Karpas-422 (cell line): Measurements from ENCODE around the gene POFUT2. TPM values are rescaled to one million over a fixed set of nuclear protein-coding genes. Genes with fewer than 3 reads are reported as not detected.

Experiments
- DNase-seq: peaks from one replicate; pipeline ENCODE4 v3.0.0-alpha.2; 2015
- H2AFZ ChIP-seq: fragments of 200-600 bp; sonication (generic); 2 replicates; pipeline ENCODE4 v1.6.1; 2014; ENCODE audit warnings: antibody characterized with exemption, low read length, mixed read lengths
- H3K27ac ChIP-seq: fragments of 200-600 bp; sonication (generic); 2 replicates; pipeline ENCODE4 v1.5.1; 2014; ENCODE audit warnings: mild to moderate bottlenecking, low read length, moderate library complexity
- H3K27me3 ChIP-seq: fragments of 200-600 bp; sonication (generic); 2 replicates; pipeline ENCODE4 v1.6.1; 2014; ENCODE audit warnings: low read length, mixed read lengths
- H3K36me3 ChIP-seq: fragments of 200-600 bp; sonication (generic); 2 replicates; pipeline ENCODE4 v1.6.1; 2014; ENCODE audit warnings: low read length, mixed read lengths; ENCODE audit not compliant: insufficient read depth
- H3K4me1 ChIP-seq: fragments of 200-600 bp; sonication (generic); 2 replicates; pipeline ENCODE4 v1.6.1; 2014; ENCODE audit warnings: mild to moderate bottlenecking, low read length, mixed read lengths
- H3K4me2 ChIP-seq: fragments of 200-600 bp; sonication (generic); 2 replicates; pipeline ENCODE4 v1.6.1; 2014; ENCODE audit warnings: low read length, low read depth, mild to moderate bottlenecking; ENCODE audit not compliant: poor library complexity, severe bottlenecking
- H3K4me3 ChIP-seq: fragments of 200-600 bp; sonication (generic); 2 replicates; pipeline ENCODE4 v1.5.1; 2014; ENCODE audit warnings: mild to moderate bottlenecking, antibody characterized with exemption, low read length, mixed read lengths
- H3K79me2 ChIP-seq: fragments of 200-600 bp; sonication (generic); 2 replicates; pipeline ENCODE4 v1.6.1; 2014; ENCODE audit warnings: mild to moderate bottlenecking, low read length, mixed read lengths
- H3K9ac ChIP-seq: fragments of 200-600 bp; sonication (generic); 2 replicates; pipeline ENCODE4 v1.6.0; 2014; ENCODE audit warnings: low read length
- H3K9me2 ChIP-seq: fragments of 200-600 bp; sonication (generic), shearing (Covaris generic); replicated peaks from 2 replicates; pipeline ENCODE4 v1.6.0; 2014; ENCODE audit warnings: mild to moderate bottlenecking, low read length, moderate library complexity; ENCODE audit not compliant: insufficient read depth
- H3K9me3 ChIP-seq: fragments of 300-700, 200-600 bp; sonication (generic); 2 replicates; pipeline ENCODE4 v1.6.1; 2014; ENCODE audit warnings: low read length, mixed read lengths
- H4K20me1 ChIP-seq: fragments of 200-600 bp; sonication (generic); 2 replicates; pipeline ENCODE4 v1.6.1; 2014; ENCODE audit warnings: mild to moderate bottlenecking, antibody characterized with exemption, low read length, low read depth; ENCODE audit not compliant: insufficient read depth
- total RNA-seq: library from RNA; depleted of rRNA; stranded (reverse); fragments of >200 nt; shearing (Covaris generic); gene quantifications from 2 replicates; pipeline ENCODE4 v1.2.3, GENCODE V29; 2014; ENCODE audit warnings: low replicate concordance; rRNA removed

Gene POFUT2, protein sequence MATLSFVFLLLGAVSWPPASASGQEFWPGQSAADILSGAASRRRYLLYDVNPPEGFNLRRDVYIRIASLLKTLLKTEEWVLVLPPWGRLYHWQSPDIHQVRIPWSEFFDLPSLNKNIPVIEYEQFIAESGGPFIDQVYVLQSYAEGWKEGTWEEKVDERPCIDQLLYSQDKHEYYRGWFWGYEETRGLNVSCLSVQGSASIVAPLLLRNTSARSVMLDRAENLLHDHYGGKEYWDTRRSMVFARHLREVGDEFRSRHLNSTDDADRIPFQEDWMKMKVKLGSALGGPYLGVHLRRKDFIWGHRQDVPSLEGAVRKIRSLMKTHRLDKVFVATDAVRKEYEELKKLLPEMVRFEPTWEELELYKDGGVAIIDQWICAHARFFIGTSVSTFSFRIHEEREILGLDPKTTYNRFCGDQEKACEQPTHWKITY
- total RNA-seq = 10.5 and 18.0 TPM in 2 replicates

DNA sequence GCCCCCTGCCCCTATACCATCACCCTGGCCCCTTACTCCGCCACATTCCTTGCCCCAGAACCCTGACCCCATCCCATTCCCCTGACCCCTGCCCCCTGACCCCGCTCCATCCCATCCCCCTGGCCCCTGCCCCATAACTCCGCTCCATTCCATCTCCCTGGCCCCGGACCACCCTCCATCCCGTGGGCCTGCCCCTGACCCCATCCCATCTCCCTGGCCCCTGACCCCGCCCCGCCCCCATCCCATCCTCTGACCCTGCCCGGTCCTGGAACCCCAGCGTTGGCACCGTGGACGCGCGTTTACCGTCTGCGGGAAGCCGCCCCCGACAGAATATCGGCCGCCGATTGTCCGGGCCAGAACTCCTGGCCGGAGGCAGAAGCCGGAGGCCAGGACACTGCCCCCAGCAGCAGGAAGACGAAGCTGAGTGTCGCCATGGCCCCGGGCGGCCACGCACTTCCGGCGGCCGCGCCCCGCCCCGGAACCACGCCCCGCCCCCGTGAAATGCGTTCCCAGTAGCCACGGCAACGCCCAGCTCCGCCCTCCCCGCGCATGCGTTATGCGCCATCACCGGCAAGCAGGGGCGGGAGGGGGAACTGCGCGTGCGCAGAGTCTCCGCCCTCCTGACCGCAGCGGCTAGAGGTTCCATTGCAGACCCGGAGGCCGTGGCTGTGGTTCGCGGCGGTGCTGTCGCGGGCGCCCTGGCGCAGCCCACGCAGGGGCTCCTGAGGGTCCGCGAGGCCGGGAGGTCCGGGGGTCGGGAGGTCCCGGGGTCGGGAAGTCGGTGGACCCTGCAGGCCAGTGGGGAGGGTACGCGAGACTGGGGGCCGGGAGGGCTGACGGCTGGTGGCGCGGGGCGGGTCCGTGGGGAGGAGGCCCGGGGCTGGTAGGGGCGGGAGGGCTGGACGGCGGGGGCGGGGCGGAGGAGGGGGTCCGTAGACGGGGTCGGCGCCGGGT lies at the start of gene POFUT2:
Gene POFUT2 (minus strand): TSS at position 458 of the 954 bp plus-strand sequence. CDS start 24 bp downstream, at position 434.
- Histone ChIP-seq H3K79me2 (peaks cover 9% of the 10 kb centered on the region), H3K36me3 (no peaks in the 10 kb centered on the region), H3K27ac (no peak within 1 kb of the TSS), H2AFZ (peak within 1 kb of the TSS; percentile 67; the same call in 1 of the 2 replicates), H3K4me1 (peaks cover 8% of the 10 kb centered on the region), H4K20me1 (no peaks in the 10 kb centered on the region; the same call in 1 of the 2 replicates), H3K9me2 (no peaks in the 10 kb centered on the region), H3K9me3 (no peaks in the 10 kb centered on the region), H3K4me2 (peak within 1 kb of the TSS; percentile 71), H3K4me3 (peak within 1 kb of the TSS; percentile 90), H3K27me3 (no peaks in the 10 kb centered on the region), H3K9ac (peak within 1 kb of the TSS; percentile 85)
- peak; percentile 98 for DNase-seq

DNA sequence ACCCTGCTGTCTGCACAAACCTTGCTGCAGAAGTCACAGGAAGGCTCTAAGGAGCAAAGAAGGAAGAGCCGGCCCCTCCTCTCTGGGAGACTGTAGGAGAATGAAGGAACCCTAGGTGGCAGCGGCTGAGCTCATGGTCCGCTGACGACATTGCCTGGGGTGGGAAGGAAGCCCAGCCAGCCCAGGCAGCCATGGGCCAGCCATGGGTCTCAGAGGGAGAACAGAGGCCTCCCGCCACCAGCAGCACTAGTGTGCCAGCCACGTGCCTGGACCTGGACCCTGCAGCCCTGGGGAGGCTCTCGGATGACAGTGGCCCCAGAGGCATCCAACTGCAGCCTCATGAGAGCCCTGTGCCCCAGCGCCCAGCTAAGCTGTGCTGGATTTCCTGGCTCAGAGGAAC lies 49.2 kb upstream of the POFUT2 start:
- Histone ChIP-seq H3K9me3 (no peaks in the 10 kb centered on the region), H3K36me3 (no peaks in the 10 kb centered on the region), H3K79me2 (no peaks in the 10 kb centered on the region), H2AFZ (no peak overlapping the region), H3K4me3 (no peak overlapping the region), H3K27me3 (no peaks in the 10 kb centered on the region), H3K9me2 (no peaks in the 10 kb centered on the region), H3K27ac (no peak overlapping the region), H4K20me1 (no peaks in the 10 kb centered on the region), H3K9ac (no peak overlapping the region), H3K4me1 (no peaks in the 10 kb centered on the region), H3K4me2 (no peak overlapping the region)
- no peak for DNase-seq

DNA sequence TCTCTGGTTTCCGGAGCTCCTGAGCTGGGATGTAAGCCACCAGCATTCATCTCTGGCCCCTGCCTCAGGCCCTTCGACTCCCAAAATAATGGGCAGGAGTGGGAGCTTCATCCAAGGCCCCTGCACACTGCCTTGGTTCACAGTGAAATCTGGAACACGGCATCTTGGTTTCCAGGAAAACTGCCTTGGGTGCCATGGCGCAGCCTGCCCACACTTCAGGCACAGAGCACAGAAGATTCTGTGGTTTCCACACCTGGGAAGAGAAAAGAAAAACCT lies 48.8 kb upstream of the POFUT2 start:
- Histone ChIP-seq H3K9me2 (no peaks in the 10 kb centered on the region), H3K27me3 (no peaks in the 10 kb centered on the region), H3K9me3 (no peaks in the 10 kb centered on the region), H3K9ac (no peak overlapping the region), H3K4me3 (no peak overlapping the region), H3K4me1 (no peaks in the 10 kb centered on the region), H2AFZ (no peak overlapping the region), H3K4me2 (no peak overlapping the region), H3K36me3 (no peaks in the 10 kb centered on the region), H4K20me1 (no peaks in the 10 kb centered on the region), H3K27ac (no peak overlapping the region), H3K79me2 (no peaks in the 10 kb centered on the region)
- DNase-seq = no peak

DNA sequence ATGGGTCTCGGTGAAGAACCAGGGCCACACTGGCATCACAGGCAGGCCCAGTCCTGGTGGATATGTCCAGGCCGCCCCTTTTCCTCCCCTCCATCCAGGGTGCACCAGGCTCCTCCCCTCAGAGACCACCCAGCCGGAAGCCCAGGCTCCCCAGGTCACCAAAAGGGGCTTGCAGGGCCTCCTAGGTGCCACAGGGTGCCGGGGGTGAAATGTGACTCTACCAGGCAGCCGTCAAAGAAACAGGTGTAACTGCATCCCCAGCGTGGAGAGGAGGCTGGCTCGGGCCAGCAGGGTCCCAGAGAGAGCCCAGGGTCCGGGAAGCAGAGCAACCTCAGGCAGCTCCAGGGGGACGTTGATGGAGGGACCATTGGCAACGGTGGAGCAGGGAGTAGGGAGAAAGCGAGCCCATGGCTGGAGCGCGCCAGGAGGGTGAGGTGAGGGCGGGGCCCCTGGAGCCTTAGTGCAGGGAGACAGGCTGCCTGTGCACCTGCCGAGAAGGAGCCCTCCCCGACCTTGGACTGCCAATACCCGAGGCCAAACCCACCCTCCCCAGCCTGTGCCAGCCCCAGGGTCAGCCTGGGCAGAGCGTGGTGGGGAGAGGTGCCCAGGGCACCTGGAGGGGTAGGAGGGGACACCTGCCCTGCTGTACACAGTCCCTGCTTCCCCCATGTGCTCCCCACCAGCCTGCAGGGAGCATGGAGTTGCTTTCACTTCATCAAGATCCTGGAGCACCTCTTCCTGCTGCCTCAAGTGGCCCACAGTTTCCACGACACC lies 48.3 kb upstream of the POFUT2 start:
- Histone ChIP-seq H3K4me1 (no peaks in the 10 kb centered on the region), H3K27me3 (no peaks in the 10 kb centered on the region), H2AFZ (no peak overlapping the region)

DNA sequence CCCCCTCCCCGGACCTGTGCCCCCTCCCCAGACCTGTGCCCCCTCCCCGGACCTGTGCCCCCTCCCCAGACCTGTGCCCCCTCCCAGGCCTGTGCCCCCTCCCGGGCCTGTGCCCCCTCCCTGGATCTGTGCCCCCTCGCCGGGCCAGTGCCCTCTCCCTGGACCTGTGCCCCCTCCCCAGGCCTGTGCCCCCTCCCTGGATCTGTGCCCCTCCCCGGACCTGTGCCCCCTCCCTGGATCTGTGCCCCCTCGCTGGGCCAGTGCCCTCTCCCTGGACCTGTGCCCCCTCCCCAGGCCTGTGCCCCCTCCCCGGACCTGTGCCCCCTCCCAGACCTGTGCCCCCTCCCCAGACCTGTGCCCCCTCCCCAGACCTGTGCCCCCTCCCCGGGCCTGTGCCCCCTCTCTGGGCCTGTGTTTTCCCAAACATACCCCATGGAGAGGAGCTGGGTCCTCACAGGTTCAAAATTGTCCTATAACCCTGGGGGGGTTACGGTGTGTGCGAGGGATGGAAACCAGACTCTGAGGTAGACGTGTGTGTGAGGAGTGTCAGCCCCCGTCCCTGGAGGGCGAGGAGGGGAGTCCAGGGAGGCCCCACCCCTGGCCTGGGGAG lies 47.6 kb upstream of the POFUT2 start:
- no peaks in the 10 kb centered on the region for H3K9me3 ChIP-seq
- H2AFZ ChIP-seq = no peak overlapping the region
- H3K4me3 ChIP-seq = no peak overlapping the region
- H3K4me2 ChIP-seq = no peak overlapping the region
- H3K36me3 ChIP-seq = no peaks in the 10 kb centered on the region
- no peaks in the 10 kb centered on the region for H3K79me2 ChIP-seq
- H3K4me1 ChIP-seq = no peaks in the 10 kb centered on the region
- H3K9ac ChIP-seq = no peak overlapping the region
- no peak overlapping the region for H3K27ac ChIP-seq
- no peak for DNase-seq
- H3K9me2 ChIP-seq = no peaks in the 10 kb centered on the region
- H3K27me3 ChIP-seq = no peaks in the 10 kb centered on the region
- H4K20me1 ChIP-seq = no peaks in the 10 kb centered on the region

More for the DNA sequence above, 48.3 kb upstream of the POFUT2 start:
- Histone ChIP-seq H3K9me2 (no peaks in the 10 kb centered on the region), H3K4me3 (no peak overlapping the region), H3K79me2 (no peaks in the 10 kb centered on the region), H3K9ac (no peak overlapping the region), H3K4me2 (no peak overlapping the region), H3K9me3 (no peaks in the 10 kb centered on the region), H3K27ac (no peak overlapping the region), H4K20me1 (no peaks in the 10 kb centered on the region), H3K36me3 (no peaks in the 10 kb centered on the region)
- DNase-seq = no peak

DNA sequence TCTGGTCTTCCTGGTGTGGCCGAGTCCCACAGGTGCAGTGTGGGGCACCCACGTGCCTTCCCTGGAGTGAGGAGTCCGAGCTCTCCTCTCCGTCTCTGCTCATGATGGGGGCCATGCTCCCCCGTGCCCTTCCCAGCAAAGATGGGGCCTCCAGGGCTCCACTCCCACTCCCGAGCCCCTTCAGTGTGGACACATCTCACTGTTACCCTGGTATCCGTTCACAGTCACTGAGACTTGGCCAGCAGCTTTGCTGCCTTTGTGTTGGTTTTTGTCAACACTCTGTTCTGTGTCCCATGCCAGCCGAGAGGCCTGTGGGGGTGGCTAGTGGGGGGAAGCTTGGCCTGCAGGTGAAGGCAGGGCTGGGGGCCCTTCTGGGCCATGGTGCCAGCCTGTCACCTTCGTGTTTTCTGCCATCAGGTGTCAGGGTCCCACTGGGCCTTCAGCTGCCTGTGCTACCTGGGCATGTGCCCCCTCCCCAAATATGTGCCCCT lies 46.9 kb upstream of the POFUT2 start:
- Histone ChIP-seq H3K9ac (no peak overlapping the region), H3K27me3 (no peaks in the 10 kb centered on the region), H4K20me1 (no peaks in the 10 kb centered on the region), H3K36me3 (no peaks in the 10 kb centered on the region), H3K79me2 (no peaks in the 10 kb centered on the region), H3K9me2 (no peaks in the 10 kb centered on the region), H3K4me3 (no peak overlapping the region), H2AFZ (no peak overlapping the region), H3K27ac (no peak overlapping the region), H3K9me3 (no peaks in the 10 kb centered on the region), H3K4me2 (no peak overlapping the region), H3K4me1 (no peaks in the 10 kb centered on the region)
- DNase-seq = no peak

DNA sequence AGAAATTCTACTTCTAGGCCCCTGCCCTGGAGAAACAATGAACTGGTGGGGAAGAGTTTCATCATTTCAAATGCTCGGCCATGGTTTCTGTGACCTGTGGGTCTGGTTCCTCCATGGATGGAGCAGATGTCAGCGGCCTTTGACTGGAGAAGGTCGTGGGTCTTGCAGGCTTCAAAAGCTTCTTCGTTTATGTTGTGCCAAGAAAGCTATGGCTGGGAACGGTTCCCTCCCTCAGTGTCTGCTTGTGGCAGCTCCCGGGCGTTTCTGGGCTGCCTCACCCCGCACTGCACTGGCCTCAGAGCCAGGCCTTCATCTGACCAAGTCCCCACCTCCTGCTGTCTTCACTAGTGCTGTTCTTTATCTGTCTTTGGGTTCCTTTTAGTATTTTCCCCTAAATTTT lies 46.4 kb upstream of the POFUT2 start:
- H3K4me2 ChIP-seq = no peak overlapping the region
- no peak for DNase-seq
- H3K9me3 ChIP-seq = no peaks in the 10 kb centered on the region
- H3K4me3 ChIP-seq = no peak overlapping the region
- no peak overlapping the region for H3K9ac ChIP-seq
- no peak overlapping the region for H2AFZ ChIP-seq
- no peaks in the 10 kb centered on the region for H4K20me1 ChIP-seq
- H3K36me3 ChIP-seq = no peaks in the 10 kb centered on the region
- no peaks in the 10 kb centered on the region for H3K9me2 ChIP-seq
- H3K4me1 ChIP-seq = no peaks in the 10 kb centered on the region
- H3K79me2 ChIP-seq = no peaks in the 10 kb centered on the region
- no peak overlapping the region for H3K27ac ChIP-seq
- no peaks in the 10 kb centered on the region for H3K27me3 ChIP-seq
